ENCODE data around the gene AXDND1.
"Not testable (repeated sequence)": the region's sequence is repeated elsewhere in the genome, so short reads cannot be mapped to it uniquely, and the experiment has no call there.

The AXDND1 gene

DNA sequence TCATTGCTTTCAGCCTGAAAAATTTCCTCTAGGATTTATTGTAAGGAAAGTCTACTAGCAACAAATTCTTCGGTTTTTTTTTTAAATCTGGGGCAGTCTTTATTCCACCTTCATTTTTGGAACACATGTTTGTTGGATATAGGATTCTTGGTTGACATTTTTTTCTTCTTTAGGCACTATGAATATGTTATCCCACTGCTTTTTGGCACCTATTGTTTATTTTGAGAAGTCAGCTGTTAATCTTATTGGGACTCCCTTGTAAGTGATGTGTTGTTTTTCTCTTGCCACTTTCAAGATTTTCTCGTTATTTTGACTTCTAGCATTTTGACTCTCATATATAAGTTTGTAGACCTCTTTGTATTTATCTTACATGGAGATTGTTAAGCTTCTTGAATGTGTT, 110.7 kb downstream of the AXDND1 start:
- DNase-seq (ENCODE audit: low read depth in 2 of 2) = no peak

DNA sequence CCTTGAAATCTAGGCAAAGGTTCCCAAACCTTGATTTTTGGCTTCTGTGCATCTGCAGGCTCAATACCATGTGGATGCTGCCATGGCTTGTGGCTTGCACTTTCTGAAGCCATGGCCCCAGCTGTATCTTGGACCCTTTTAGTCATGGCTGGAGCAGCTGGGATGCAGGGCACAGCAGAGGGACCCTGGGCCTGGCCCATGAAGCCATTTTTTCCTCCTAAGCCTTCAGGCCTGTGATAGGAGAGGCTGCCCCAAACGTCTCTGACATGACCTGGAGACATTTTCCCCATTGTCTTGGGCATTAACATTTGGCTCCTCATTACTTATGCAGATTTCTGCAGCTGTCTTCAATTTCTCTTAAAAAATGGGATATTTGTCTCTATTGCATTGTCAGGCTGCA, 112.6 kb downstream of the AXDND1 start:
- no peak for DNase-seq (ENCODE audit: low read depth in 2 of 2)

DNA sequence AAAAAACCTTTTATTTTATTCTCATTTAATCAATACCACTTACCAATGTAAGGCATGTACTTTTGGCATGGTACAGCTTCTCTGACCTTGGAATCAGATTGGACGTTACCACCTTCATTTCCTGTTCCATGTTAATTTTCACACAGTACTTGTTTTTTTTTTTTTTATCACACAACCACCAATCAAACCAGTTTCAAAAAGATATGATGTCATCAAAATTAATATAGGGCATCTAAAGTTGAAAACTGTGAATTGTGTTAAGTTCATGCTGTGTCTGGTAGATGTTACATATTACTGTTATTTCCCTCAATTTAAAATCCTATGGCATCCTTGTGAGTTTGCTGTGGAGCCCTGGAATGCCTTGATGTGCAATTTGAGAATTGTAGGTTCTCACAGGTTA, 124.8 kb downstream of the AXDND1 start:
- DNase-seq (ENCODE audit: low read depth in 2 of 2) = no peak

DNA sequence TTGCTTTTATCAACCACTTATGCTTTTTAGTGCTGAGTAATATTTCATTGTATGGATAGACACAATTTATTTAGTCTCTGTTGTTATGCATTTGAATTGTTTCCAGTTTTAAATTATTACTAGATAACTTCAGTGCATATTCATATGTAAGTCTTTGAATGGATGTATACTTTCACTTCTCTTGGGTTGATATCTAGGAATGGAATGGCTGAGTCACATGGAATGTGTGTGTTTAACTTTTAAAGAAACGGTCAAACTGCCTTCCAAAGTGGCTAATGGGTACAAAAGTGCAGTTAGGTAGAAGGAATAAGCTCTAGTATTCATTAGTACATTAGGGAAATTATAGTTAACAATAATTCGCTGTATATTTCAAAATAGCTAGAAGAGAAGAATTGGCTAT, 127.6 kb downstream of the AXDND1 start:
- no peak for DNase-seq (ENCODE audit: low read depth in 2 of 2)

DNA sequence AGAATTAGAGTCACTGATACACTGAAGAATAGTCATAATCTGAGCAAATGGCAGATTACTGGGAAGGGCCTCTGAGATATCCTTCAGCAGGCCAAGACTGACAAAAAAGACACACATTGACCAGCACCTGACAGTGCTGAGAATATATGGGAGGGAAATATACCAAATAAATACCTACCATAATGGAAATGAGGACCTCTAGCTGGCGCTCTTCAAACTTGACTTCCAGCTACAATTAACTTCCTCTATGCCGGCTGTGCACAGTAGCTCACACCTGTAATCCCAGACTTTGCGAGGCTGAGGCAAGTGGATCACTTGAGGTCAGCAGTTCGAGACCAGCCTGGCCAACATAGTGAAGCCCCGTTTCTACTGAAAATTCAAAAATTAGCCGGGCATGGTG, 140.4 kb downstream of the AXDND1 start:
- no peak for DNase-seq (ENCODE audit: low read depth in 2 of 2)

DNA sequence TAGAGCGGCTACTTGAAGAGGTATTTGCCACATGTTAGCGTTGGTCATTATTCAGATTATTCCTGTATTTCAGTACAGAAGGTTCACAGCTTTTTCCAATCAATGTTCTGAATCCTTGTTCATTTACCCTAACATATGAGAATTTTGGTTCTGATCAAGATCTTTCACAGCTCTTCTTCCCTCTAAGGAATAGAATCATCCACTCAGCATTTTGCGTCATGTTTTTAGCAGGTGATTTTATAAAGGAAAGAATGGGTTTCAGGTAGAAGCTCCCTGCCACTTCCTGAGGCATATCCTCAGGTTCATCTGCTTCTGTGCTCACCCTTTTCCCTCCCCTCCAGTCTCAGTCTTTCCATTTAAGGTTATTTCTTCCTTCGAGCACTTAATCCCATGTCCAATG, 143.6 kb downstream of the AXDND1 start:
- no peak for DNase-seq (ENCODE audit: low read depth in 2 of 2)

DNA sequence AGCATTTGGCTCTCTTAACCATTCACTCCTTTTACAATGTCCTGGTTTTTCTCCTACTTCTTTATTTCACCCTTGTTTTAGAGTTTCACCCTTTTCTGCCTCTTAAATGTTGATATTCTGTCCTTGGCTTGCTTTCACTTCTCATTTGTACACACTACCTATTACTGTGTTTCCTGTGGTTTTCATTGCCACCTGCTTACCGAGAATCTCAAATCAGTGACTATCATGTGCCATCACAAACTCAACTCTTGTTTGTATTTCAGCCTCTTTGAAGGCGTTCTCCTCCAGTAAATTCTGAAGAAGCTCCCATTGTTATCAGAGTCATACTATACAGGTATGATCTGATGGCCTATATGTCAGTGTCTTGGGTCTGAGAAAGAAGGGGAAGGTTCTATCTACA, 144.3 kb downstream of the AXDND1 start:
- DNase-seq (ENCODE audit: low read depth in 2 of 2) = no peak

DNA sequence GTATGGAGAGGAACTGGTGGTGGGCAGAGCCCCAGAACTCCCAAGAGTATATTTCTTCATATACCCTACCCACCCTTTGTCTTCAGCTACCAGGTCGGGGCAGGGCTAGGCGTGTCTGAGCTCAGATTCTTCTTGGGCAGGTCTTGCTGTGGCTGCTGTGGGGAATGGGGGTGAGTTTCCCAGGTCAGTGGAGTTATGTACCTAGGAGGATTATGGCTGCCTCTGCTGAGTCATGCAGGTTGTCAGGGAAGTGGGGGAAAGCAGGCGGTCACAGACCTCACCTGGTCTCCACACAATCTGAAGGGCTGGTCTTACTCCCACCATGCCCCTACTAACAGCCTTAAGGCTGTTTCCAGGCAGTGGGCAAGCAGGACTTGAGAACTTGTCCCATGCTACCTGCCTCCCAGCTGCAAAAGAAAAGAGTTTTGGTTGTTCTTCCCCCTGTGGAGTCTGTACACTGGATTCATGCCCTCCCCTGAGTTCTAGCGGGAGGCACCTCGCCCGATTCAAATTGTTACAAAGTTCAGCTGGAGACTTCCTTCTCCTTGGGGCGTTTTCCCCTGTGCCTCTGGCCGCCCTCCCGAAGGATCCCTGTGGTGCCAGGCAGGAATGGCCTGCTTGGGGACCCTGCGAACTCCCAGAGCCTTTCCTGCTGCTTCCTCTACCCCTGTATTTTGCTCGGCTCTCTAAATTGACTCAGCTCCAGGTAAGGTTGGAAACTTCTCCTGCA, 151.4 kb downstream of the AXDND1 start:
- DNase-seq (ENCODE audit: low read depth in 2 of 2) = no peak

DNA sequence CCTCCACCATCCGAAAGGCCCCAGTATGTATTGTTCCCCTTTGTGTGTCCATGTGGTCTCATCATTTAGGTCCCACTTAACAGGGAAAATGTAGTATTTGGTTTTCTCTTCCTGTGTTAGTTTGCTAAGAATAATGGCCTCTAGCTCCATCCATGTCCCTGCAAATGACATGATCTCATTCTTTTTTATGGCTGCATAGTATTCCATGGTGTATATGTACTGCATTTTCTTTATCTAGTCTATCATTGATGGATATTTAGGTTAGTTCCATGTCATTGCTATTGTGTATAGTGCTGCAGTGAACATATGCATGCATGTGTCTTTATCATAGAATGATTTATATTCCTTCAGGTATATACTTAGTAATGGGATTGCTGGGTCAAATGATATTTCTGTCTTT, 152.8 kb downstream of the AXDND1 start:
- DNase-seq (ENCODE audit: low read depth in 2 of 2) = not testable (repeated sequence)

DNA sequence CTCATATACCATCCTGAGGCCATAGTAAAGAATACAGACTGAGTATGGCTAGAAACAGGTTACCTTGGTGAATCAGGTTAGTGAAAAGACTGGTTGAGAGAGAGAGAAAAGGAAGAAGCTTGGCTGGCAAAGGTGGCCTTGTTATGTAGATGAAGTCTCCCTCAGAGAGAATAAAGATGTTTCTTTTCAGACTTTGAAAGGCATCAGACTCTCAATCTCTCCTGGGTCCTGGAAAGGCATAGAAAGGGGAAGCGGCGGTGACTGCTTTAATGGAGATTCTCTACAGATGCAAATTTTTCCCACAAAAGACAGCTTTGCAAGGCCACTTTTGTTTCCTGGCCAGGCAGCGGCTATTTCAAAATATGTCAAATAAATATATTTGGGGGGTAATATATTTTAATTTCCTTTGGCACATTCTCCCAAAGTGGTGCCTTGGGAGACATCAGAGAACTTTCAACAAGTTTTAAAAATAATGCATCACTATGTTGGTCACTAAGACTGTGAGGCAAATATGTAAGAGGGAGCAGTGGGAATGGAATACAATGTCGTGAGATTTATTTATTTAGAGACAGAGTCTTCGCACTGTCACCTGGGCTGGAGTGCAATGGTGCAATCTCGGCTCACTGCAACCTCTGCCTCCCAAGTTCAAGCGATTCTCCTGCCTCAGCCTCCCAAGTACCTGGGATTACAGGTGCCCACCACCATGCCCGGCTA, 163.9 kb downstream of the AXDND1 start:
- no peak for DNase-seq (ENCODE audit: low read depth in 2 of 2)

DNA sequence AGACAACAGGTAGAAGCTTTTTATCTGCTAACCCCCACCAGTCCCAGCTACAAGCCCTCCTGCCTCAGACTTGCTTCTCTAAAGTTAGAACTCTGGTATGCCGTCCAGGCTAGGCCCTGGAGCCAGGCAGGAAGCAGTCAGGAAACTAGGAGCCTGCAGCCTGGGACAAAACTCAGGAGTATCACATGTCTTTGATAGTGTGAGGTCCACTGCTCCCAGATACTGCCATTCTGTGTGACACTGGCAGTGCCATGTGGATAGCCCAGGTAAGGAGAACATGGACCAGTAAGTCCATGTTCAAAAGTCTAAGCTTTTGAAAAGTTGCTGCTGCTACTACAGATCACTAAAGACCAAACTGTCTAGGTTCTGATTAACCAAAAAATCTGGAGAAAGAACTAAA, 164.6 kb downstream of the AXDND1 start:
- DNase-seq (ENCODE audit: low read depth in 2 of 2) = no peak

DNA sequence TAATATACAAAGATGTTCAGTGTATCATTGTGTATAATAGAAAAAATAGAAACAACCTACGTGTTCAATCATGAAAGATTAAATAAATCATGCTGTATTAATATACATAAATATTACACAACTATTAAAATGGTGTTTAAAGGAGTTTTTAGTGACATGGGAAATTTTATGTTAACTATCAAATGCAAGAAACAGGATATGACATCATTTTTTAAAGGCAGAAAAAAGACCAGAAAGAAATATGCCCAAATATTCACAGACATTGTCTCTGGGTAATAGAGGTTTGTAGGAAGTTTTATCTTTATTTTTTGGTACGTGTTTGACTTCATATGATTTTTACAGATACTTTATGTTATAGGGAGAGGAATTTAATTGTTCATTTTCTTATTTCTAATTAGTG, 176.0 kb downstream of the AXDND1 start:
- no peak for DNase-seq (ENCODE audit: low read depth in 2 of 2)

DNA sequence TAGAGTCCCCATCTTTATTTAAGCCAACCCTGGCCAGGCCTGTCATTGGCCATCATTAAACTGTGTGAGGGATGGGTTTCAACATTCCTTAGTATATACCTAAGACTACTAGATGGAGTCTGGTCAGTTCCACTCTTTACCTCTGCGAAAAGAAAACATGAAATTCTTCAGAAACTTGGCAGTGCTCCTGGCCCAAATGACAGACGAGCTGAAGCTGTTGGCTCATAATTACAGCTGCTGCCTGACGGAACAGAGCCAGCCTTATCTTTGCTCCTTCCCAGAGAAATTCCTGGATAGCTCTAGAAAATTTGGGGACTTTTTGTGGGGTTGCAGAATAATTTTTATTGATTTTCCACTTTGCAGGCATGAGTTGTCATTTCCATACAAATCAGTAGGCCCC, 179.6 kb downstream of the AXDND1 start:
- DNase-seq (ENCODE audit: low read depth in 2 of 2) = no peak

DNA sequence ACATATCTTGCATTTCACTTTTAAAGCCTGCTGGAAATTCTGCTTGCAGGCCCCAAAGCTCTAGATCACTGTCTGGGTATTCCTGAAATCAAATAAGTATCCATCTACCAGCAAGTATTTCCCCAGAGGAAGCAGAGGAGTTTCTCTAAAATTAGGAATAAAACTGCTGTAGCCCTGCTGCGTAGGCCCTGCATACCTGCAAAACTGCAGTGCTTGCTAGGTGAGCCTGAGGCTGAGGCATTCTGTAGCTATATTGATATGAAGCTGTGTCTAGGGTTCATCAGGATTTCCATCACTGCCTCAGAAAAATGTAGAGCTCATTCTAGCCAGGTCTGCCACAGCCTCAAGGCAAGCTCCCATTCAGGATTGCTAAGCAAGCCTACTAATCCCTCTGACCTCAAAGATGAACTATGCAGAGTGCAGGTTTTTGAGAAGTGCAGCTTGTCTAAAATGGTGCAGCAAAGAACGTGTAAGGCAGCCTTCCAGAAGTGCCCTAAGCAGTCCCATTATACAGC, 181.3 kb downstream of the AXDND1 start:
- DNase-seq (ENCODE audit: low read depth in 2 of 2) = no peak

DNA sequence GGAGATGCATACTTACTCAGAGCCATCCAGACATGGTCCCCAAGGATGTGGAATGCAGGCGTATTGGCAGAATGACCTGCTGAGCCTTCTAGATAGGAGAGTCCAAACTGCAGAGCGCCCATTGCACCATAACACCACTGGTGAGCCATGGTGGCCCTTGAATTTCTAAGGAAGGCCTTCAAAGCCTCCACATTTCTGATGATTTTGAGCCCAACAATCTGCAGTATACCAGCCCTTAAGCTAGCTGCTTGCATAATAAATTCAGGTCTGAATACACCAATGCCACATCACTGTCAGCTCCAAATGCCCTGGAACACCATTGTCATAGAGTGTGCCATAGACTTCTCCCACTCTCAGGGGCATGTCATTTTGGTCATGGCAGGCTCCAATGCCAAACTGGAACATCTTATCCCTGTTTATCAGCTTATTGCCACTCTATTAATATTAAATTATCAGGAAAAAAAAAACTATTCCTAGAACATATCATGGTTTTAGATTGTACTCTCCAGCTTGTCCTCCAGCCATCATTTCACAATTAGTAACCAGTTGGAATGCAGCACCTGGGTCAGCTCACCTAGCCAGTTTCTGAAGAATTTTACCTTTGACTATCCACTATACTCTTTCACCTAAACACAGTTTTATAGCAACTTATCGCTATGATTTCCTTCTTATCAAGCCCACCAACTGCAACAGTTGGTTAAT, 183.0 kb downstream of the AXDND1 start:
- DNase-seq (ENCODE audit: low read depth in 2 of 2) = no peak

DNA sequence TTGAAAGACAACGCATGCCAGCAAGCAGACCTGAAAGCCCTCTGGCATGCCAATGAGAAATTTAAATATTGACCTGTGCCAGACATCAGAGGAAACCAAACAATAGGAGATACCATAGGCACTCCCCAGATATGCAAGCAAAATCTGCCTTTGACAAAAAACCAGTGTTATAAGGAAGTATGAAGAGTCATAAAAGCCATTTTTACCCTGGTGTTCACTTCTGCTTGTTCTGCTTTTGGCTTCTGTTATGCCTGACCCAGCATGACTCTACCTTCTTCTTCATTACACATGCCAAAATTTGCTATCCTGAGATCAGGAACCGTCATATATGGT, 183.6 kb downstream of the AXDND1 start:
- no peak for DNase-seq (ENCODE audit: low read depth in 2 of 2)

DNA sequence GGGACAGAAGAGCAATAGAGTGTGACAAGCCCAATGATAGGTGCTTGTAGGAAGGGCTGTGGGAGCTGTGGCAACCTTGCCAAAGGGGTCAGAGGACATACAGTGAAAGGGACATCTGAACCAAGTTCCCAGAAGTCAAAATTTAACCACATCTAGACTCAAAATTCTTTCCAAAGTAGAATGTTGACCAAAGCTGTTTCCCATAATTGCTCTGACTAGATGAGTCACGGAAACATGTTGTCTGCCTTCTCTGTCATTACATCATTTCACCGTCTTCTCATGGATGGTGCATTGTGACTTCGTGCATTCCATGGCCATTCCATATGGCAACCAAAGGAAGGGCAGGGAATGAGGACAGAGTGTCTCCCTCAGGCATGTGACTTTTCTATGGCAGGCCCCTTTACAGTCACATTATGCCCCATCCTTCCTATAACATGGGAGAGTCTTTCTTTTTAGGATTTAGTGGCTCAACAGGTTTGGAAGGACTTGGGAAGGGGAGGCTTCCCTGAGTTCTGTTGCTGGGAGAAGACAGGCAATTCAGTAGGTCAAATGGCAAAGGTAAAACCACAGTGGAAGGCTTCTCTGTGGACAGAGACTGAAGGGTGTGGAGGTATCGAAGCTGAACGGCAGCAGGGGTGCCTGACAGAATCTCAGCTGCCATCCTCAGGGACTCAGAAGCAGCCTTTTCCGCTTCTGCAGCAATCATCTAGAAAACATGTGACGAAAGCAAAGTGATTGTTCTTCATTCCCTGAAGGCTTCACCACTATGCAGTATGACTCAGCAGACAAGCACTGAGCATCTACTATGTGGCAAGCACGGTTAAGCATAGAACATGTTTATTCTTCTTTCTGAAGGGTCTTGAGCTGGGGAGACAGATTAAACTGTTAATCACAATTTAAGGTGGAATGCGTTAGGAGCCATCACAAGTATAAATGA, 185.2 kb downstream of the AXDND1 start:
- DNase-seq (ENCODE audit: low read depth in 2 of 2) = no peak

DNA sequence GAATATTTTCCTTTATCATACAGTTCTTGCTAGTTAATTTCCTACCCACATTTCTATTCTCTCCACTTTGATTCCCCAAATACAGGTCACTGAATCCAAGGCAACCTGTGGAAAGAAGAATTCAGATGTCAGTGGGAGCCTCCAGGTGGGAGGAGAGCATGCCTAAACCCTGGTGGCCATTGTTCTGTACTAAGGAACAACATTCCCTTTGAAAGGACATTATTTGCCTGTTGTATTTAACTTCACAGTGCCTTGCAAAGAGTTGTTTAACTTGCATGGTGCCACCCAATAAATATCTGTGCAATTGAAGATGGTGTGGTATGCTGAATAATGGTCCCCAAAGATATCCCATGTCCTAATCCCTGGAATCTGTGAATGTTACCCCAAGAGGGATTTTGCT, 188.7 kb downstream of the AXDND1 start:
- DNase-seq (ENCODE audit: low read depth in 2 of 2) = no peak

DNA sequence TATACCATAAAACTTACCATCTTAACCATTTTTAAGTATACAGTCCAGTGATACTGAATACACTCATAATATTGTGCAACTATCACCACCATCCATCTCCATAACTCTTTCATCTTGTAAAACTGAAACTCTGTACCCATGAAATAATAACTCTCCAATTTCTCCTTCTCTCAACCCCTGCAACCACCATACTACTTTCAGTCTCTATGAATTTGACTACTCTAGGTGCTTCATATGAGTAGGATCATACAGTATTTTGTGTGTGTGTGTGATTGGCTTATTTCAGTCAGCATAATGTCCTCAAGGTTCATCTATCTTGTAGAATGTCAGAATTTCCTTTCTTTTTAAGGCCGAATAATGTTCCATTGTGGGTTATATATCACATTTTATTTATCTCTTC, 192.3 kb downstream of the AXDND1 start:
- DNase-seq (ENCODE audit: low read depth in 2 of 2) = no peak

DNA sequence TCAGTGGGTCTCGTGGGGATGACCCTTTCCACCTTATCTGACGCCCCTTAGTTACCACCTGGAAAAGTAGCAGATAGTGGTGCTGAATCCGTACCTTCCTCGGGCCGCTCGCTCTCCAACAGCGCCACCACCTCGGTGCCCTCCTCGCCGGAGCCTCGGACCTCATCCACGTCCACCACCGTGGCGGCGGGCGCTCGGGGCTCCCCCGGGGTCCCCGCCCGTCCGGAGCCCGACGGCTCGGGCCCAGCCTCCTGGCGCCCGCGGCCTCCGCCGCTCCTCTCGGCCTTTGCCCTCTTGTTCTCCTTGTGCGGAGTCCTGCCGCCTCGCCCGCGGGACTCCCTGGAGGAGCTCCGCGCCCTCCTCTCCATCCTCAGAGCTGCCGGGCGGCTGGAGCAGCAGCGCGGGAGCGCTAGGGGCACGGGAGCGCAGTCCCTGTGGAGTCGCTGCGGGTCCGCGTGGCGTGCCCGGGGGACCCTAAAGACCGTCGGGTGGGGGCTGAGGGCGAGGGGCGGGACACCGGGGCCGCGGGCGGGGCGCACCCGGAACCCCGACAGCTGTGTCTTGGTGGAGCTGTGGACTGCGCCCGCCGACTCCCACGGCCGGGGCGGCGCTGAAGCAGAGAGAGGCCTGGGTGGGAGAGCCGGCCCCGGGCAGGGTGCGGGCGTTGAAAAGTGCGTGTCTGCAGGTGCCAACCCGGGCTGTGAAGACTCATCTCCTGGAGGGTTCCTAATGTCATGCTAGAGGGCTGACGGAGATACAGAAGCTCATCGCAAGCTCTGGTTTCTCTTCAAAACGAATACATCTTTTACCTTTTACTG, 209.9 kb downstream of the AXDND1 start, which contains the start of gene NPHS2:
NPHS2 (minus strand) TSS at position 452 of the 818 bp plus-strand sequence; CDS start at position 368, 84 bp downstream.
- DNase-seq (ENCODE audit: low read depth in 2 of 2) = no peak

DNA sequence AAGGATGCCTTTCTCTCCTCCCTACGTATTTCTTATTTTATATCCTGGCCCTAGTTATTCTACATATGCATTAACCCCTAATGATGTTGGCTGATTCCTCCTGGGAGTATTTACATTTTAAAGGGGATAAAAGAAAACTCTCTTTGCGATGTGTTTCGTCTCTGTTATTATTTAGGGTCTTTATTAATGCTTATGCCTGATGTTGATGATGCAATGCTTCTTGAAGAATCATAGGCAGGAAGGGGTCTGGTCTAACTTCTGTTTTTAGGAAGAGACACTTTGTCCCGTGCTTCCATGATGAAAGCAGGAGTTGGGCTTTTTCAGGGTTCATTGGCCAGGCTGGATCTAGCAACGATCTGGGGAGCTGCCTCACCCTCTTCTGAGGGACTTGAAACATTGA, 210.7 kb downstream of the AXDND1 start:
- DNase-seq (ENCODE audit: low read depth in 2 of 2) = no peak
